Neural progenitor cell (in vitro differentiated cells): ENCODE data around the gene MUSTN1. TPM values are rescaled to one million over a fixed set of nuclear protein-coding genes. Genes with fewer than 3 reads are reported as not detected.

ENCODE experiments used
- DNase-seq: peaks from one replicate; pipeline ENCODE4 v3.0.0-alpha.2; 2016; ENCODE audit warnings: low spot score
- H2AFZ ChIP-seq: fragments of 200-600 bp; sonication (generic); replicated peaks from 2 replicates; pipeline ENCODE4 v1.6.1; 2016; ENCODE audit warnings: antibody characterized with exemption
- H3F3A ChIP-seq: fragments of 200-600 bp; sonication (generic); 2 replicates; pipeline ENCODE4 v1.6.1; 2016; ENCODE audit warnings: antibody characterized with exemption, low read depth
- H3K27ac ChIP-seq: fragments of 200-600 bp; sonication (generic); 2 replicates; pipeline ENCODE4 v1.5.1; 2016; ENCODE audit warnings: mild to moderate bottlenecking
- H3K27me3 ChIP-seq: fragments of 200-600 bp; sonication (generic); 2 replicates; pipeline ENCODE4 v1.6.1; 2016; ENCODE audit warnings: mild to moderate bottlenecking, moderate library complexity
- H3K36me3 ChIP-seq: fragments of 200-600 bp; sonication (generic); 2 replicates; pipeline ENCODE4 v1.5.1; 2016
- H3K4me1 ChIP-seq: fragments of 200-600 bp; sonication (generic); 2 replicates; pipeline ENCODE4 v1.6.1; 2016; ENCODE audit warnings: mixed run types
- H3K4me2 ChIP-seq: fragments of 200-600 bp; sonication (generic); 2 replicates; pipeline ENCODE4 v1.6.1; 2016
- H3K4me3 ChIP-seq: fragments of 200-600 bp; sonication (generic); 2 replicates; pipeline ENCODE4 v1.5.1; 2016
- H3K79me2 ChIP-seq: fragments of 200-600 bp; sonication (generic); 2 replicates; pipeline ENCODE4 v1.6.1; 2016; ENCODE audit warnings: low read depth
- H3K9ac ChIP-seq: fragments of 200-600 bp; sonication (generic); 2 replicates; pipeline ENCODE4 v1.6.1; 2016
- H3K9me3 ChIP-seq: fragments of 200-600 bp; sonication (generic); 2 replicates; pipeline ENCODE4 v1.5.1; 2016; ENCODE audit warnings: low read depth
- H4K20me1 ChIP-seq: fragments of 200-600 bp; sonication (generic); 2 replicates; pipeline ENCODE4 v1.6.1; 2016; ENCODE audit warnings: low read depth
- H3K27ac Mint-ChIP-seq: 3 replicates; pipeline ENCODE4 v1.8.0; 2021; ENCODE audit warnings: mixed read lengths
- H3K27me3 Mint-ChIP-seq: 2 replicates; pipeline ENCODE4 v1.8.0; 2022; ENCODE audit warnings: low read depth, mild to moderate bottlenecking, inconsistent platforms, moderate library complexity, mixed read lengths; ENCODE audit not compliant: insufficient read depth
- H3K36me3 Mint-ChIP-seq: 3 replicates; pipeline ENCODE4 v1.8.0; 2021; ENCODE audit warnings: mixed read lengths
- H3K4me1 Mint-ChIP-seq: 3 replicates; pipeline ENCODE4 v1.8.0; 2021; ENCODE audit warnings: mixed read lengths
- H3K4me3 Mint-ChIP-seq: 3 replicates; pipeline ENCODE4 v1.8.0; 2021; ENCODE audit warnings: mild to moderate bottlenecking, moderate library complexity, mixed read lengths
- H3K9me3 Mint-ChIP-seq: 3 replicates; pipeline ENCODE4 v1.8.0; 2020; ENCODE audit warnings: mixed read lengths
- EZH2 ChIP-seq: fragments of 200-600 bp; sonication (generic); IDR thresholded peaks from 2 replicates; pipeline ENCODE4 v1.6.1; 2017; ENCODE audit warnings: antibody characterized with exemption, mild to moderate bottlenecking, moderate library complexity
- EZH2phosphoT487 ChIP-seq: fragments of 200-600 bp; sonication (generic); IDR thresholded peaks from 2 replicates; pipeline ENCODE4 v1.6.1; 2017; ENCODE audit warnings: antibody characterized with exemption
- total RNA-seq: library from RNA; depleted of rRNA; stranded (reverse); fragments of >200 nt; gene quantifications from 2 replicates; pipeline ENCODE4 v1.2.3, GENCODE V29; 2015; ENCODE audit warnings: low replicate concordance
- TF ChIP-seq, protein P1 (sequence below): fragments of 200-600 bp; sonication (generic); IDR thresholded peaks from 2 replicates; pipeline ENCODE4 v1.5.1; 2017; ENCODE audit warnings: antibody characterized with exemption, mild to moderate bottlenecking

The MUSTN1 gene
- total RNA-seq, 1 donor from 2014 or later = 2.0 TPM

DNA sequence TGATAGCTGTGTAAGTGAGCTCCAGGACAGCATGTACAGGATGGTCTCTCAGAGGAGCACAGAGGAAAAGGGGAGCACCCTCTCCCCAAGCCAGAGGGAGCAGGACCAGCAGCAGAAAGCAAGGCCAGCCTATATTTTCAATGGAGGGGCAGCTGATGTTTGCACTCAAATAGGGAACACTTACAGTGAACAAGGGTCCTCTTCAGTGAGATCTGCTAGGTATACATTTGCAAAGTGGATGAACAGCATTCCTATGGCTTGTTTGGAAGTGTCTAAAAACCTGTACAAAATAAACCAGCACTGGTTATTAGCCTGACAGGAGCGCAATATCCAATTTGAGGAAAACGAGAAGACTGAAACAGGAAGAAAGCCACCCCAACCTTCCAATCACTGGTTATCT lies 17.6 kb upstream of the MUSTN1 start:
- peaks cover 3% of the 10 kb centered on the region for H3K36me3 Mint-ChIP-seq
- DNase-seq = no peak

GRCh38 chr3:52851348-52851747 lies 16.5 kb upstream of the MUSTN1 start:
- Mint-ChIP-seq H3K36me3 (peaks cover 3% of the 10 kb centered on the region), H3K9me3 (no peaks in the 10 kb centered on the region), H3K4me3 (no peak overlapping the region), H3K27me3 (peaks cover 2% of the 10 kb centered on the region), H3K4me1 (peaks cover 20% of the 10 kb centered on the region), H3K27ac (no peak overlapping the region)
- Histone ChIP-seq H3K27me3 (no peaks in the 10 kb centered on the region), H3K36me3 (no peaks in the 10 kb centered on the region), H3K9ac (no peak overlapping the region), H3K79me2 (no peaks in the 10 kb centered on the region), H3K4me3 (no peak overlapping the region), H3K4me1 (no peaks in the 10 kb centered on the region), H3K9me3 (no peaks in the 10 kb centered on the region), H4K20me1 (peaks cover 15% of the 10 kb centered on the region), H2AFZ (no peak overlapping the region), H3K27ac (no peak overlapping the region), H3F3A (no peaks in the 10 kb centered on the region), H3K4me2 (no peak overlapping the region)
- peak; percentile 77 for DNase-seq
- TF ChIP-seq, protein P1, sequence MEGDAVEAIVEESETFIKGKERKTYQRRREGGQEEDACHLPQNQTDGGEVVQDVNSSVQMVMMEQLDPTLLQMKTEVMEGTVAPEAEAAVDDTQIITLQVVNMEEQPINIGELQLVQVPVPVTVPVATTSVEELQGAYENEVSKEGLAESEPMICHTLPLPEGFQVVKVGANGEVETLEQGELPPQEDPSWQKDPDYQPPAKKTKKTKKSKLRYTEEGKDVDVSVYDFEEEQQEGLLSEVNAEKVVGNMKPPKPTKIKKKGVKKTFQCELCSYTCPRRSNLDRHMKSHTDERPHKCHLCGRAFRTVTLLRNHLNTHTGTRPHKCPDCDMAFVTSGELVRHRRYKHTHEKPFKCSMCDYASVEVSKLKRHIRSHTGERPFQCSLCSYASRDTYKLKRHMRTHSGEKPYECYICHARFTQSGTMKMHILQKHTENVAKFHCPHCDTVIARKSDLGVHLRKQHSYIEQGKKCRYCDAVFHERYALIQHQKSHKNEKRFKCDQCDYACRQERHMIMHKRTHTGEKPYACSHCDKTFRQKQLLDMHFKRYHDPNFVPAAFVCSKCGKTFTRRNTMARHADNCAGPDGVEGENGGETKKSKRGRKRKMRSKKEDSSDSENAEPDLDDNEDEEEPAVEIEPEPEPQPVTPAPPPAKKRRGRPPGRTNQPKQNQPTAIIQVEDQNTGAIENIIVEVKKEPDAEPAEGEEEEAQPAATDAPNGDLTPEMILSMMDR = peak; percentile 73
- no peak for TF ChIP-seq EZH2

More for the DNA sequence above, 17.6 kb upstream of the MUSTN1 start:
- no peaks in the 10 kb centered on the region for H3K27me3 Mint-ChIP-seq
- H3K79me2 ChIP-seq = no peaks in the 10 kb centered on the region
- no peak overlapping the region for H3K4me3 ChIP-seq
- TF ChIP-seq, protein P1 = no peak
- TF ChIP-seq EZH2 (no peak), EZH2phosphoT487 (no peak)
- H3K9me3 ChIP-seq = no peaks in the 10 kb centered on the region
- no peak overlapping the region for H2AFZ ChIP-seq
- H3K4me3 Mint-ChIP-seq = no peak overlapping the region
- no peaks in the 10 kb centered on the region for H3K4me1 ChIP-seq
- no peaks in the 10 kb centered on the region for H3F3A ChIP-seq
- H3K27ac ChIP-seq = no peak overlapping the region
- no peak overlapping the region for H3K27ac Mint-ChIP-seq
- no peak overlapping the region for H3K4me2 ChIP-seq
- no peaks in the 10 kb centered on the region for H3K27me3 ChIP-seq
- H3K9ac ChIP-seq = no peak overlapping the region
- H3K9me3 Mint-ChIP-seq = no peaks in the 10 kb centered on the region
- no peaks in the 10 kb centered on the region for H3K36me3 ChIP-seq
- H3K4me1 Mint-ChIP-seq = peaks cover 14% of the 10 kb centered on the region
- peaks cover 15% of the 10 kb centered on the region for H4K20me1 ChIP-seq

- Histone ChIP-seq H2AFZ (no peak overlapping the region), H4K20me1 (peaks cover 14% of the 10 kb centered on the region), H3F3A (no peaks in the 10 kb centered on the region), H3K4me3 (no peak overlapping the region), H3K9me3 (no peaks in the 10 kb centered on the region), H3K4me2 (no peak overlapping the region), H3K27ac (no peak overlapping the region), H3K9ac (no peak overlapping the region), H3K36me3 (no peaks in the 10 kb centered on the region), H3K79me2 (no peaks in the 10 kb centered on the region), H3K27me3 (no peaks in the 10 kb centered on the region), H3K4me1 (no peaks in the 10 kb centered on the region)
- DNase-seq = no peak
- TF ChIP-seq EZH2 = no peak
- H3K36me3 Mint-ChIP-seq = peaks cover 3% of the 10 kb centered on the region
- H3K27ac Mint-ChIP-seq = no peak overlapping the region
- peaks cover 2% of the 10 kb centered on the region for H3K27me3 Mint-ChIP-seq
- H3K4me1 Mint-ChIP-seq = peaks cover 25% of the 10 kb centered on the region
- H3K9me3 Mint-ChIP-seq = no peaks in the 10 kb centered on the region
- no peak overlapping the region for H3K4me3 Mint-ChIP-seq
Measured at GRCh38 chr3:52849656-52850055, 14.8 kb upstream of the MUSTN1 start.

- H3K4me1 Mint-ChIP-seq = peaks cover 25% of the 10 kb centered on the region
- Histone ChIP-seq H3K4me1 (peaks cover under 1% of the 10 kb centered on the region), H3F3A (no peaks in the 10 kb centered on the region), H3K9me3 (no peaks in the 10 kb centered on the region), H3K36me3 (no peaks in the 10 kb centered on the region), H3K27ac (no peak overlapping the region), H3K27me3 (no peaks in the 10 kb centered on the region), H3K9ac (no peak overlapping the region), H3K4me3 (no peak overlapping the region), H3K4me2 (no peak overlapping the region), H3K79me2 (no peaks in the 10 kb centered on the region), H4K20me1 (peaks cover 6% of the 10 kb centered on the region), H2AFZ (no peak overlapping the region)
- no peaks in the 10 kb centered on the region for H3K9me3 Mint-ChIP-seq
- no peak overlapping the region for H3K27ac Mint-ChIP-seq
- peaks cover 3% of the 10 kb centered on the region for H3K36me3 Mint-ChIP-seq
- DNase-seq = no peak
- no peak overlapping the region for H3K4me3 Mint-ChIP-seq
- TF ChIP-seq EZH2 (no peak), EZH2phosphoT487 (no peak)
- TF ChIP-seq, protein P1 = no peak
- H3K27me3 Mint-ChIP-seq = peaks cover 3% of the 10 kb centered on the region
Measured at GRCh38 chr3:52848617-52849016, 13.8 kb upstream of the MUSTN1 start.
